Pancreas (tissue), 10 donors: ENCODE results near the gene FN1. TPM values are rescaled to one million over a fixed set of nuclear protein-coding genes. Genes with fewer than 3 reads are reported as not detected.
"Not testable (repeated sequence)": the region's sequence is repeated elsewhere in the genome, so short reads cannot be mapped to it uniquely, and the experiment has no call there.

Source experiments
- ATAC-seq, 4 donors: fragments of 200-7000 bp; cut with Tn5 transposase; one replicate each; pipeline versions ENCODE4 v1.8.0 to v1.9.1; 2020; ENCODE audit warnings: mild to moderate bottlenecking in 4 of 4, moderate library complexity in 4 of 4
- DNase-seq, 6 donors: peaks; one replicate each; pipeline ENCODE4 v3.0.0-alpha.2; 2020
- FAIRE-seq: peaks from 2 replicates; lab custom pipeline; 2012; peaks lifted over from hg19 to GRCh38; lab: Jason Lieb, UNC
- H3K27ac ChIP-seq, 4 donors: fragments of 200-600 bp; sonication (generic); 1 replicate in 3 of 4; 2 replicates in 1 of 4; pipeline versions ENCODE4 v1.5.0 to v1.8.0; 2020
- H3K27me3 ChIP-seq, 4 donors: fragments of 200-600 bp; one replicate each; pipeline ENCODE4 v1.8.0; 2021
- H3K36me3 ChIP-seq, 3 donors: fragments of 200-600 bp; sonication (generic) in 1 of 3; one replicate each; pipeline versions ENCODE4 v1.5.0 to v1.8.0; 2020 to 2021
- H3K4me1 ChIP-seq, 3 donors: fragments of 200-600 bp; one replicate each; pipeline ENCODE4 v1.8.0; 2021
- H3K4me3 ChIP-seq, 4 donors: fragments of 200-600 bp; sonication (generic) in 2 of 4; one replicate each; pipeline versions ENCODE4 v1.5.0 to v1.8.0; 2020 to 2021
- H3K9me3 ChIP-seq, 4 donors: fragments of 200-600 bp; one replicate each; pipeline ENCODE4 v1.8.0; 2021
- WGBS, 2 donors: extraction: QIAGEN DNeasy Blood & Tissue Kit; methylation state at CpG; one replicate each; pipeline ENCODE4 v1.1.7; 2013; 5-methylcytosine and 5-hydroxymethylcytosine counted together
- intact Hi-C, 3 donors: fragments of 100-400 bp; cut with DNase I; formaldehyde crosslinking; loops; one replicate each; pipeline versions ENCODE4 v1.11.1 to v1.14.2; 2022
- polyA plus RNA-seq, 2 donors: library from polyadenylated mRNA; stranded (reverse); fragments of 200-250 nt; gene quantifications; one replicate each; pipeline ENCODE4 v1.2.3, GENCODE V29; 2013
- total RNA-seq, 6 donors: library from RNA; stranded (reverse); fragmentation: NEBNext Ultra II Directional in 4 of 6; extraction: Animal tissue kit (Norgen Biotek cat#: 25700) in 4 of 6; gene quantifications; one replicate each; pipeline versions ENCODE4 v1.2.1 to v1.2.4, GENCODE V29; 2021 to 2023
- TF ChIP-seq, protein P1 (sequence below), 4 donors: fragments of 200-600 bp; sonication (generic) in 3 of 4; IDR thresholded peaks; one replicate each; pipeline versions ENCODE4 v1.5.0 to v1.8.0; 2021; ENCODE audit warnings: antibody characterized with exemption in 4 of 4
- donor health status: healthy with polysubstance abuse.
- donor health status: DM: no; HTN: no; CAD: no; lungs with moderate emphysema.
- donor health status: DM: no; HTN: no; CAD: no.
- donor health status: control.
- donor health status: control.
- donor health status: Bipolar disorder and iron deficiency.
- donor health status: DM: yes; HTN: yes; CAD: no.
- donor health status: DM: no; HTN: no; CAD: no.
- donor health status: DM: no; HTN: no; CAD: no.
- donor health status: DM: yes; HTN: yes; CAD: no.

Gene FN1
- total and polyA plus RNA-seq, 8 donors, result 8.9 to 432 (median 18.6) TPM

DNA sequence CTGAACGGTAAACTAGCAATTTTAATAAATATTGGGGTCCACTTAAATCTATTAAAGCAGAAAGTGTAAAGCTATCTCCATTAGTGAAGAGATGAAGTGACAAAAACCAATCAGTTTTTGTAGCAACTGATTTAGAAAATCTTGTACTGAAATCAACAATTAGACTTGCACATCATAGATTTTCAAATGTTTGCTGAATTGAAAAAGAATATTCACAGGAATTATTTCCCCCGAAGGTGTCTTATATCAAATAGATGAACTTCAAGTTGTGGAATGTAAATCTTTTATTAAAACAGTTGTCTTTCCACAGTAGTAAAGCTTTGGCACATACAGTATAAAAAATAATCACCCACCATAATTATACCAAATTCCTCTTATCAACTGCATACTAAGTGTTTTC lies 75.3 kb downstream of the FN1 start:
- DNase-seq (no peak), FAIRE-seq (peak; percentile 29), ATAC-seq (no peak)
- Histone ChIP-seq H3K27me3 (no peaks in the 10 kb centered on the region), H3K27ac (no peak overlapping the region), H3K4me3 (no peak overlapping the region), H3K4me1 (no peaks in the 10 kb centered on the region), H3K9me3 (no peaks in the 10 kb centered on the region), H3K36me3 (peaks cover 0 to 5% (median 0%) of the 10 kb centered on the region in 3 donors)
- TF ChIP-seq, protein P1, sequence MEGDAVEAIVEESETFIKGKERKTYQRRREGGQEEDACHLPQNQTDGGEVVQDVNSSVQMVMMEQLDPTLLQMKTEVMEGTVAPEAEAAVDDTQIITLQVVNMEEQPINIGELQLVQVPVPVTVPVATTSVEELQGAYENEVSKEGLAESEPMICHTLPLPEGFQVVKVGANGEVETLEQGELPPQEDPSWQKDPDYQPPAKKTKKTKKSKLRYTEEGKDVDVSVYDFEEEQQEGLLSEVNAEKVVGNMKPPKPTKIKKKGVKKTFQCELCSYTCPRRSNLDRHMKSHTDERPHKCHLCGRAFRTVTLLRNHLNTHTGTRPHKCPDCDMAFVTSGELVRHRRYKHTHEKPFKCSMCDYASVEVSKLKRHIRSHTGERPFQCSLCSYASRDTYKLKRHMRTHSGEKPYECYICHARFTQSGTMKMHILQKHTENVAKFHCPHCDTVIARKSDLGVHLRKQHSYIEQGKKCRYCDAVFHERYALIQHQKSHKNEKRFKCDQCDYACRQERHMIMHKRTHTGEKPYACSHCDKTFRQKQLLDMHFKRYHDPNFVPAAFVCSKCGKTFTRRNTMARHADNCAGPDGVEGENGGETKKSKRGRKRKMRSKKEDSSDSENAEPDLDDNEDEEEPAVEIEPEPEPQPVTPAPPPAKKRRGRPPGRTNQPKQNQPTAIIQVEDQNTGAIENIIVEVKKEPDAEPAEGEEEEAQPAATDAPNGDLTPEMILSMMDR (IDR thresholded peaks at IDR 0.05), result no peak
- WGBS, 2 donors, result 90% methylated on average over 2 of the region's 2 CpGs
- intact Hi-C loops, result no loop called here

DNA sequence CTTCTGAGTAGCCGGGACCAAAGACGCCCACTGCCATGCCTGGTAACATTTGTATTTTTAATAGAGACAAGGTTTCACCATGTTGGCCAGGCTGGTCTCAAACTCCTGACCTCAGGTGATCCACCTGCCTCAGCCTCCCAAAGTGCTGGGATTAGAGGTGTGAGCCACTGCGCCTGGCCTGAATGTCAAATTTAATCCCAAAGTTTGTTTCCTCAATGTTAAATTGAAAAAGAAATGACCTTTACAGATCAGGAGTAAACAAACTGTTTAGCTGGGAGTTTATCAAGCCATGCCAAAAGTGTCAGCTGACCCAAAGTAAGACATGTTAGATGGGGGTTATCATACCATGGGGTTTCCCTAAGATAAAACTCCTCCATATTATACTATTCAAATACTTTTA lies 75.8 kb downstream of the FN1 start:
- intact Hi-C loops, DNase-seq, H3K27ac ChIP-seq, FAIRE-seq, H3K4me1 ChIP-seq, H3K36me3 ChIP-seq, ATAC-seq, H3K4me3 ChIP-seq, H3K27me3 ChIP-seq, H3K9me3 ChIP-seq: not testable (repeated sequence)
- 95 to 97% methylated on average over 3 of the region's 3 CpGs for WGBS, 2 donors

DNA sequence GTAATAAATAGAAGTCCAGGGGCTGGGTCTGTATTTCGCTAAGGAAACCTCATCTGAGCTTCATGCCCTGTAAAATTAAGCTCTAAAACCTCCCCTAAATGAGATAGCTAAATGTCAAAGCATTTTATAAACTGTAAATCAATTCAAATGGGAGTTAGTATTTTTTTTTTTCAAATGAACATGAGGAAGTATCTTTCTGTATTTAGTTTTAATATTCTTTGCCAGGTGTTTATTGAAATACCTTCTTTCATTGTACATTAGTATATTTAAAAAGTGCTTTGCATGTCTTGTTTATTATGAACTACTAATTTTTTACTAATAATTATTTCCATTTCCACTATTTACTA lies 76.3 kb downstream of the FN1 start:
- no peak for ATAC-seq
- 97 to 100% methylated on average over 1 of the region's 1 CpG for WGBS, 2 donors
- DNase-seq, result no peak
- intact Hi-C loops, result no loop called here
- Histone ChIP-seq H3K36me3 (peaks cover 0 to 5% (median 0%) of the 10 kb centered on the region in 3 donors), H3K9me3 (no peaks in the 10 kb centered on the region), H3K4me1 (no peaks in the 10 kb centered on the region), H3K27me3 (no peaks in the 10 kb centered on the region), H3K27ac (no peak overlapping the region), H3K4me3 (no peak overlapping the region)
- no peak for FAIRE-seq
- TF ChIP-seq, protein P1 (IDR thresholded peaks at IDR 0.05), result no peak

DNA sequence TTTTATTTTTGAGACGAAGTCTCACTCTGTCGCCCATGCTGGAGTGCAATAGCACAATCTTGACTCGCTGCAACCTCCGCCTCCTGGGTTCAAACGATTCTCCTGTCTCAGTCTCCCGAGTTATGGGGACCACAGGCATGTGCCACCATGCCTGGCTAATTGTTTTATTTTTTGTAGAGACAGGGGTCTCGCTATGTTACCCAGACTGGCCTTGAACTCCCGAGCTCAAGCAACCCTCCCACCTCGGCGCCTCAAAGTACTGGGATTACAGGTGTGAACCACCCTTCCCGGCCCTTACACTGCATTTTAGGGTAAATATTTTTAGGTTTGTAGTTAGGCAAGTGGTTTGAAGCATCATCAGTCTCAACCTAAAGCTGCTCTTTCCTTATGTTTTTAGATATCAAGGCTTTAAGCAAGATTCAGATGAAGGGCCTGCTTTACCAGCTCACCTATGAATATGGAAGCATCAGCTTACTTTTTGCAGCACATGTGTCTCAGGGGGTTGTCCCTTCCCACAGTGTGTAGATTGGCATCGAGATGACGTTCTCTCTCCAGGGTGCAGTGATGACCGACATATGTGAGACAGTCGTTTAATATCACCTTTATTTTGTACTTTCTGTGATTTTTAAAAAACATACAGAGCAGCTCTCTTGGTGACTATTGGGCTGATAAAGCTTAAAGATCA lies 76.8 kb downstream of the FN1 start:
- H3K4me1 ChIP-seq, result no peaks in the 10 kb centered on the region
- ATAC-seq, result no peak
- TF ChIP-seq, protein P1 (IDR thresholded peaks at IDR 0.05), result no peak
- no peak overlapping the region for H3K27ac ChIP-seq
- WGBS, 2 donors, result 88 to 91% methylated on average over 15 of the region's 15 CpGs
- H3K4me3 ChIP-seq, result no peak overlapping the region
- H3K27me3 ChIP-seq, result no peaks in the 10 kb centered on the region
- peaks cover 0 to 5% (median 0%) of the 10 kb centered on the region in 3 donors for H3K36me3 ChIP-seq
- intact Hi-C loops, result no loop called here
- no peaks in the 10 kb centered on the region for H3K9me3 ChIP-seq
- FAIRE-seq, result no peak
- DNase-seq, result no peak

DNA sequence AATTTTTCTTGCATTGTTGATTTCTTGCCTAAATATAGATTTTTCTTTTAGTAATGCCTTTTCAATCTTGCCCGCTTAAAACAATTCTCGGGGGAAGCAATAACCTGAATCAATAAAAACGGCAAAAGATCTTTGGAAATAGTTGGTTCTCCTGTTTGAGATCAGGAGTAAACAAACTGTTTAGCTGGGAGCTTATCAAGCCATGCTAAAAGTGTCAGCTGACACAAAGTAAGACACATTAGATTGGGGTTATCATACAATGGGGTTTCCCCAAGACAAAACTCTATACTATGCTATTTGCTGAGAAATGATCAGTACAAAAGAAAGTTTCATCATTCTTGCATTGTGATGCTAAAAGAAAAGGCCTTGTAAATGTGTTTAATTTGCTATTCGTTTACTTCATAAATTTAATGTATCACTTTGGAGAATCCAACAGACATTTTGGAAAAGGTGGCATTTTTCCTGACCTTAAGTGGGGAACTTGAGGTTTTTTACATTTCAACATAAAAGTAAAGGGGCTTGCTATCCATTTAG lies 77.5 kb downstream of the FN1 start:
- DNase-seq, result no peak
- TF ChIP-seq, protein P1 (IDR thresholded peaks at IDR 0.05), result no peak
- H3K4me1 ChIP-seq, result no peaks in the 10 kb centered on the region
- 68 to 69% methylated on average over 4 of the region's 4 CpGs for WGBS, 2 donors
- no peak overlapping the region for H3K4me3 ChIP-seq
- peaks cover 0 to 5% (median 0%) of the 10 kb centered on the region in 3 donors for H3K36me3 ChIP-seq
- ATAC-seq, result no peak
- no peak overlapping the region for H3K27ac ChIP-seq
- H3K9me3 ChIP-seq, result no peaks in the 10 kb centered on the region
- no peak for FAIRE-seq
- intact Hi-C loops, result no loop called here
- no peaks in the 10 kb centered on the region for H3K27me3 ChIP-seq
